ENCODE results near the gene DUSP28. TPM values are rescaled to one million over a fixed set of nuclear protein-coding genes. Genes with fewer than 3 reads are reported as not detected.
A peak's percentile ranks its signal among the peaks of the same experiment; 100 is the strongest.

DUSP28 gene
- total and polyA plus RNA-seq, 4 donors = 1.9 to 4.1 (median 3.0) TPM

DNA sequence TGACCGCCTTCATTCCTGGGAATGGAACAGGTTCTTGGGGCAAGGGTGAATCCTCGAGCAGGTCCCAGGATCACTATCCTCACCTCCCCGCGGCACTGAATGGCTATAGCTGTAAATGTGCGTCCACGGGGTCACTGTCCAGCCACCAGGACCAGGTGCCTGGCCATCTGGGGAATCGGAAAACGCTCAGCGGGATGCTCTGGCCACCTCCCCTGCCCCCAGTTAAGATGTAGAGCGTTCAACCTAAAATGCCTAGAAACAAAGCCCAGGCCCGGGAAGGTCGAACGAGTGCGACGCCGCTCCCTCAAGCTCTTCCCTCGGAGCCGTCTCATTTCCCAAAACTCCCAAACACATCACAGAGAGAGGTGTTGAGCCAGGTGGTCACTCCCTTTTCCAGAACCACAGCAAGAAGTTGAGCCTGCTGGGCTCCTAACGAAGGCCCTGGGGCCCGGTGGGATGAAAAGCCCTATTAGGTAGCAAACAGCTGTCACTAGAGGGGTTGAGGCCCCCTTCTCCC, 25.6 kb downstream of the DUSP28 start:
- Histone ChIP-seq H3K9me3 (ENCODE audit: control insufficient read depth in 4 of 4, low read length in 3 of 4) (no peaks in the 10 kb centered on the region), H3K27ac (ENCODE audit: low read depth in 1 of 2, low read length in 2 of 2) (peak overlapping the region; percentile 85 to 95), H3K27me3 (ENCODE audit: control insufficient read depth in 4 of 4, insufficient read depth in 4 of 4, low read length in 3 of 4) (no peaks in the 10 kb centered on the region), H3K4me3 (ENCODE audit: low read depth in 1 of 3, low read length in 3 of 3) (peak overlapping the region; percentile 80 to 95 (median 92)), H3K4me1 (ENCODE audit: control insufficient read depth in 4 of 4, insufficient read depth in 4 of 4, low read length in 3 of 4) (peaks cover 18 to 54% (median 44%) of the 10 kb centered on the region in 4 donors), H3K36me3 (ENCODE audit: control insufficient read depth in 4 of 4, insufficient read depth in 3 of 4, low read depth in 1 of 4, low read length in 3 of 4) (no peaks in the 10 kb centered on the region), H3K9ac (ENCODE audit: low read depth in 1 of 2, low read length in 2 of 2) (peak overlapping the region; percentile 94 to 99)
- TF ChIP-seq SP1 (IDR thresholded peaks at IDR 0.05) (no peak), NR2F2 (IDR thresholded peaks at IDR 0.05) (no peak), EGR1 (IDR thresholded peaks at IDR 0.05; ENCODE audit: low read depth in 2 of 2) (no peak), CTCF (IDR thresholded peaks at IDR 0.05; ENCODE audit: low read depth, low read length, missing input control) (no peak), ZBTB33 (IDR thresholded peaks at IDR 0.05) (no peak), TAF1 (conservative IDR thresholded peaks at IDR 0.05) (no peak), HNF4G (IDR thresholded peaks at IDR 0.05) (no peak), RXRA (IDR thresholded peaks at IDR 0.05) (no peak), JUND (IDR thresholded peaks at IDR 0.05) (no peak), ATF3 (IDR thresholded peaks at IDR 0.05) (no peak), FOXA2 (IDR thresholded peaks at IDR 0.05) (no peak)
- TF ChIP-seq, protein P1, sequence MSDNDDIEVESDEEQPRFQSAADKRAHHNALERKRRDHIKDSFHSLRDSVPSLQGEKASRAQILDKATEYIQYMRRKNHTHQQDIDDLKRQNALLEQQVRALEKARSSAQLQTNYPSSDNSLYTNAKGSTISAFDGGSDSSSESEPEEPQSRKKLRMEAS (IDR thresholded peaks at IDR 0.05) = no peak
- DNase-seq (ENCODE audit: low spot score) = no peak
- WGBS = 3% methylated on average over 20 of the region's 20 CpGs

GRCh38 chr2:240586198-240586918, 26.2 kb downstream of the DUSP28 start, which contains the start of gene CAPN10:
TSS of gene CAPN10 (plus strand) at chr2:240586734. CDS start at chr2:240586912, 178 bp downstream.
- under 1% methylated on average over 88 of the region's 88 CpGs for WGBS
- peak; percentile 52 for TF ChIP-seq SP1 (IDR thresholded peaks at IDR 0.05)
- peak; percentile 44 for TF ChIP-seq TAF1 (conservative IDR thresholded peaks at IDR 0.05)
- TF ChIP-seq RXRA (IDR thresholded peaks at IDR 0.05) = no peak
- no peak for TF ChIP-seq CTCF (IDR thresholded peaks at IDR 0.05; ENCODE audit: low read depth, low read length, missing input control)
- no peak for TF ChIP-seq ZBTB33 (IDR thresholded peaks at IDR 0.05)
- TF ChIP-seq HNF4G (IDR thresholded peaks at IDR 0.05) = no peak
- TF ChIP-seq, protein P1 (IDR thresholded peaks at IDR 0.05) = no peak
- TF ChIP-seq ATF3 (IDR thresholded peaks at IDR 0.05) = no peak
- TF ChIP-seq, protein P2, sequence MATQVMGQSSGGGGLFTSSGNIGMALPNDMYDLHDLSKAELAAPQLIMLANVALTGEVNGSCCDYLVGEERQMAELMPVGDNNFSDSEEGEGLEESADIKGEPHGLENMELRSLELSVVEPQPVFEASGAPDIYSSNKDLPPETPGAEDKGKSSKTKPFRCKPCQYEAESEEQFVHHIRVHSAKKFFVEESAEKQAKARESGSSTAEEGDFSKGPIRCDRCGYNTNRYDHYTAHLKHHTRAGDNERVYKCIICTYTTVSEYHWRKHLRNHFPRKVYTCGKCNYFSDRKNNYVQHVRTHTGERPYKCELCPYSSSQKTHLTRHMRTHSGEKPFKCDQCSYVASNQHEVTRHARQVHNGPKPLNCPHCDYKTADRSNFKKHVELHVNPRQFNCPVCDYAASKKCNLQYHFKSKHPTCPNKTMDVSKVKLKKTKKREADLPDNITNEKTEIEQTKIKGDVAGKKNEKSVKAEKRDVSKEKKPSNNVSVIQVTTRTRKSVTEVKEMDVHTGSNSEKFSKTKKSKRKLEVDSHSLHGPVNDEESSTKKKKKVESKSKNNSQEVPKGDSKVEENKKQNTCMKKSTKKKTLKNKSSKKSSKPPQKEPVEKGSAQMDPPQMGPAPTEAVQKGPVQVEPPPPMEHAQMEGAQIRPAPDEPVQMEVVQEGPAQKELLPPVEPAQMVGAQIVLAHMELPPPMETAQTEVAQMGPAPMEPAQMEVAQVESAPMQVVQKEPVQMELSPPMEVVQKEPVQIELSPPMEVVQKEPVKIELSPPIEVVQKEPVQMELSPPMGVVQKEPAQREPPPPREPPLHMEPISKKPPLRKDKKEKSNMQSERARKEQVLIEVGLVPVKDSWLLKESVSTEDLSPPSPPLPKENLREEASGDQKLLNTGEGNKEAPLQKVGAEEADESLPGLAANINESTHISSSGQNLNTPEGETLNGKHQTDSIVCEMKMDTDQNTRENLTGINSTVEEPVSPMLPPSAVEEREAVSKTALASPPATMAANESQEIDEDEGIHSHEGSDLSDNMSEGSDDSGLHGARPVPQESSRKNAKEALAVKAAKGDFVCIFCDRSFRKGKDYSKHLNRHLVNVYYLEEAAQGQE (IDR thresholded peaks at IDR 0.05) = peak; percentile 41
- TF ChIP-seq FOXA1 (IDR thresholded peaks at IDR 0.05) = no peak
- peak in 1 of 2 donors; percentile 42 for TF ChIP-seq RAD21 (IDR thresholded peaks at IDR 0.05)
- TF ChIP-seq JUND (IDR thresholded peaks at IDR 0.05) = no peak
- TF ChIP-seq FOXA2 (IDR thresholded peaks at IDR 0.05) = no peak
- TF ChIP-seq NR2F2 (IDR thresholded peaks at IDR 0.05) = no peak
- no peak for TF ChIP-seq EGR1 (IDR thresholded peaks at IDR 0.05; ENCODE audit: low read depth in 2 of 2)

More at GRCh38 chr2:240586198-240586918, 26.2 kb downstream of the DUSP28 start, which contains the start of gene CAPN10:
- peak within 1 kb of the TSS; percentile 80 to 95 (median 92) for H3K4me3 ChIP-seq (ENCODE audit: low read depth in 1 of 3, low read length in 3 of 3)
- peak within 1 kb of the TSS; percentile 85 to 95 for H3K27ac ChIP-seq (ENCODE audit: low read depth in 1 of 2, low read length in 2 of 2)
- H3K27me3 ChIP-seq (ENCODE audit: control insufficient read depth in 4 of 4, insufficient read depth in 4 of 4, low read length in 3 of 4) = no peaks in the 10 kb centered on the region
- peak within 1 kb of the TSS; percentile 94 to 99 for H3K9ac ChIP-seq (ENCODE audit: low read depth in 1 of 2, low read length in 2 of 2)
- no peaks in the 10 kb centered on the region for H3K9me3 ChIP-seq (ENCODE audit: control insufficient read depth in 4 of 4, low read length in 3 of 4)
- peaks cover 0 to 5% (median 1%) of the 10 kb centered on the region in 4 donors for H3K36me3 ChIP-seq (ENCODE audit: control insufficient read depth in 4 of 4, insufficient read depth in 3 of 4, low read depth in 1 of 4, low read length in 3 of 4)
- H3K4me1 ChIP-seq (ENCODE audit: control insufficient read depth in 4 of 4, insufficient read depth in 4 of 4, low read length in 3 of 4) = peaks cover 18 to 53% (median 40%) of the 10 kb centered on the region in 4 donors
- DNase-seq (ENCODE audit: low spot score) = peak; percentile 97
